CD14-positive monocyte (primary cell): ENCODE data around the gene THRB. TPM values are rescaled to one million over a fixed set of nuclear protein-coding genes. Genes with fewer than 3 reads are reported as not detected.

Source experiments
- DNase-seq, 3 donors: peaks; one replicate each; pipeline ENCODE4 v3.0.0-alpha.2; 2011 to 2022
- H2AFZ ChIP-seq: 2 replicates; pipeline ENCODE4 v1.6.0; 2012; ENCODE audit warnings: mild to moderate bottlenecking, low read depth, low read length, inconsistent platforms; ENCODE audit not compliant: insufficient read depth, poor library complexity, severe bottlenecking
- H3K27ac ChIP-seq, 2 donors: 1 replicate in 1 of 2; 2 replicates in 1 of 2; pipeline ENCODE4 v1.5.1; 2012 to 2013; ENCODE audit warnings: low read length in 2 of 2, control low read depth in 1 of 2, inconsistent platforms in 1 of 2, low read depth in 1 of 2, mild to moderate bottlenecking in 1 of 2
- H3K27me3 ChIP-seq, 2 donors: one replicate each; pipeline versions ENCODE4 v1.6.0 to v1.6.1; 2011 to 2013; ENCODE audit warnings: low read length in 2 of 2; ENCODE audit not compliant: control insufficient read depth in 2 of 2, insufficient read depth in 2 of 2
- H3K36me3 ChIP-seq, 2 donors: replicated peaks in 1 of 2; 1 replicate in 1 of 2; 2 replicates in 1 of 2; pipeline versions ENCODE4 v1.5.1 to v1.6.1; 2012 to 2013; ENCODE audit warnings: low read length in 2 of 2, control low read depth in 1 of 2, inconsistent platforms in 1 of 2, mild to moderate bottlenecking in 1 of 2; ENCODE audit not compliant: insufficient read depth in 2 of 2, control insufficient read depth in 1 of 2
- H3K4me1 ChIP-seq, 2 donors: 1 replicate in 1 of 2; 2 replicates in 1 of 2; pipeline versions ENCODE4 v1.5.1 to v1.6.1; 2012 to 2013; ENCODE audit warnings: low read length in 2 of 2, control low read depth in 1 of 2, inconsistent platforms in 1 of 2, mild to moderate bottlenecking in 1 of 2, moderate library complexity in 1 of 2; ENCODE audit not compliant: insufficient read depth in 2 of 2, control insufficient read depth in 1 of 2
- H3K4me2 ChIP-seq: replicated peaks from 2 replicates; pipeline ENCODE3; 2012; ENCODE audit warnings: low read length, moderate library complexity, mild to moderate bottlenecking; ENCODE audit not compliant: poor library complexity, severe bottlenecking; ENCODE audit errors: extremely low read depth
- H3K4me3 ChIP-seq, 3 experiments: fragments of 200-600 bp in 1 of 3; sonication (generic) in 1 of 3; replicated peaks in 1 of 3; 1 replicate in 2 of 3; 2 replicates in 1 of 3; pipeline ENCODE4 v1.5.1; 2011 to 2013; ENCODE audit warnings: low read length in 3 of 3, mild to moderate bottlenecking in 3 of 3, control low read depth in 2 of 3, low read depth in 2 of 3, inconsistent platforms in 1 of 3, moderate library complexity in 1 of 3
- H3K79me2 ChIP-seq: 2 replicates; pipeline ENCODE4 v1.6.0; 2012; ENCODE audit warnings: mild to moderate bottlenecking, control low read depth, inconsistent platforms, low read length, moderate library complexity; ENCODE audit not compliant: insufficient read depth
- H3K9ac ChIP-seq: 2 replicates; pipeline ENCODE4 v1.6.0; 2017; ENCODE audit warnings: low read length, mild to moderate bottlenecking; ENCODE audit not compliant: insufficient read depth, poor library complexity, severe bottlenecking
- H3K9me3 ChIP-seq, 2 donors: replicated peaks in 1 of 2; 1 replicate in 1 of 2; 2 replicates in 1 of 2; pipeline versions ENCODE4 v1.5.1 to v1.6.1; 2012 to 2013; ENCODE audit warnings: low read length in 2 of 2, control low read depth in 1 of 2; ENCODE audit not compliant: control insufficient read depth in 1 of 2, insufficient read depth in 1 of 2
- H4K20me1 ChIP-seq: 2 replicates; pipeline ENCODE4 v1.6.0; 2012; ENCODE audit warnings: mild to moderate bottlenecking, low read length, control low read depth, moderate library complexity; ENCODE audit not compliant: insufficient read depth
- H3K27ac Mint-ChIP-seq, 7 donors: one replicate each; pipeline ENCODE4 v1.8.0; 2020; ENCODE audit warnings: mild to moderate bottlenecking in 7 of 7, mixed read lengths in 7 of 7, moderate library complexity in 6 of 7, inconsistent platforms in 2 of 7
- H3K27me3 Mint-ChIP-seq, 3 donors: one replicate each; pipeline ENCODE4 v1.8.0; 2021 to 2022; ENCODE audit warnings: low read depth in 3 of 3, mild to moderate bottlenecking in 3 of 3, mixed read lengths in 3 of 3, moderate library complexity in 3 of 3, inconsistent platforms in 1 of 3
- H3K36me3 Mint-ChIP-seq, 2 donors: one replicate each; pipeline ENCODE4 v1.8.0; 2020; ENCODE audit warnings: mixed read lengths in 2 of 2, inconsistent platforms in 1 of 2, mild to moderate bottlenecking in 1 of 2
- H3K4me1 Mint-ChIP-seq: one replicate; pipeline ENCODE4 v1.8.0; 2020; ENCODE audit warnings: mild to moderate bottlenecking, mixed read lengths
- H3K4me3 Mint-ChIP-seq, 2 donors: one replicate each; pipeline ENCODE4 v1.8.0; 2020; ENCODE audit warnings: mild to moderate bottlenecking in 2 of 2, mixed read lengths in 2 of 2, moderate library complexity in 1 of 2
- H3K9me3 Mint-ChIP-seq, 7 donors: one replicate each; pipeline ENCODE4 v1.8.0; 2020 to 2022; ENCODE audit warnings: mixed read lengths in 7 of 7, mild to moderate bottlenecking in 6 of 7, moderate library complexity in 6 of 7, inconsistent platforms in 2 of 7
- CTCF ChIP-seq: fragments of 200-600 bp; IDR thresholded peaks from one replicate; pipeline ENCODE4 v1.8.0; 2022; ENCODE audit warnings: antibody characterized with exemption, mild to moderate bottlenecking
- WGBS: methylation state at CpG from one replicate; pipeline ENCODE4 v1.1.5; 2013; ENCODE audit warnings: missing lambda C conversion rate; ENCODE audit not compliant: insufficient coverage; 5-methylcytosine and 5-hydroxymethylcytosine counted together
- intact Hi-C, 2 donors: fragments of 100-400 bp; cut with micrococcal nuclease; formaldehyde crosslinking; loops; one replicate each; pipeline versions ENCODE4 v1.15.0 to v1.15.1; 2023
- polyA plus RNA-seq, 3 donors: library from polyadenylated mRNA; depleted of rRNA in 1 of 3; unstranded in 2 of 3; stranded (reverse) in 1 of 3; fragments of 300-500 nt in 2 of 3; fragments of >200 nt in 1 of 3; fragmentation: Illumina TruSeq in 2 of 3; gene quantifications; 1 replicate in 2 of 3; 2 replicates in 1 of 3; pipeline ENCODE4 v1.2.3, GENCODE V29; 2012 to 2021

THRB gene
- polyA plus RNA-seq, 3 donors, result 0.05 TPM; not detected in 2

GRCh38 chr3:24299806-24300626, 194.6 kb downstream of the THRB start:
- no peak for DNase-seq
- Mint-ChIP-seq H3K9me3 (peaks cover 0 to 2% (median 0%) of the 10 kb centered on the region in 7 donors), H3K36me3 (no peaks in the 10 kb centered on the region), H3K4me3 (no peak overlapping the region), H3K4me1 (no peaks in the 10 kb centered on the region), H3K27ac (no peak overlapping the region), H3K27me3 (peaks cover 0 to 1% (median 0%) of the 10 kb centered on the region in 3 donors)
- Histone ChIP-seq H4K20me1 (no peaks in the 10 kb centered on the region), H3K9ac (no peak overlapping the region), H3K27me3 (no peaks in the 10 kb centered on the region), H3K4me1 (no peaks in the 10 kb centered on the region), H3K9me3 (no peaks in the 10 kb centered on the region), H2AFZ (no peak overlapping the region), H3K4me2 (no peak overlapping the region), H3K79me2 (no peaks in the 10 kb centered on the region), H3K4me3 (no peak overlapping the region), H3K27ac (no peak overlapping the region), H3K36me3 (no peaks in the 10 kb centered on the region)
- no peak for TF ChIP-seq CTCF
- intact Hi-C loops, result no loop called here
- 73% methylated on average over 6 of the region's 6 CpGs for WGBS

DNA sequence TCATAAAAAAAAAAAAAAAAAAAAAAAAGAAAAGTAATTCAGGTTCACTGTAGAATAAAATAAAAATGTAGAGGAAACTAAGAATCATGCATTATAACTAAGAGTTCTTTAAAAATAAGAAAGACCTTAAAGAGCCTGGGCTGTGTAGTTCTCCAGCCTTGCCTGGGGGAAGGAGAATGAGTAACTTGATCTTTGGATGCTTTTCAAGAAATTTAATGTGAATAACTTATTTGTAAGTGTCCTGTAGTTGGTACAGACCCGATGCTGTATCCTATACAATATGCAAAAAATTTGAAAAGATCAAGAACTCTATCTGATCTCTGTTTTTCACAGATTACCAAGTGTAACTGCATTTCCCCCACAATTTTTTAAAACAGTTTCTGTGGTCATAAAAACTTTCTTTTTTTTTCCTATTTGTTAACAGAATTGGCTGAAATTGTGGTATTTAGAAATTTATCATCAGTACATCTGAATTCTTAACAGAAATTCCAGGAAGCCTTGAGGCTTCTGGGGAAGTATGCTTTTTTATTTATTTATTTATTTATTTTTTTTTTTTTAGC, 195.3 kb downstream of the THRB start:
- intact Hi-C loops, result no loop called here
- TF ChIP-seq CTCF, result no peak

More for the DNA sequence above, 195.3 kb downstream of the THRB start:
- Mint-ChIP-seq H3K9me3 (peaks cover 0 to 2% (median 0%) of the 10 kb centered on the region in 7 donors), H3K27me3 (peaks cover 0 to 1% (median 0%) of the 10 kb centered on the region in 3 donors), H3K4me3 (no peak overlapping the region), H3K36me3 (no peaks in the 10 kb centered on the region), H3K4me1 (no peaks in the 10 kb centered on the region), H3K27ac (no peak overlapping the region)
- H3K4me3 ChIP-seq, result no peak overlapping the region
- DNase-seq, result no peak
- no CpG with 5 or more reads among the region's 1 CpG for WGBS
- H2AFZ ChIP-seq, result no peak overlapping the region
- H3K9ac ChIP-seq, result no peak overlapping the region
- no peaks in the 10 kb centered on the region for H3K36me3 ChIP-seq
- no peaks in the 10 kb centered on the region for H4K20me1 ChIP-seq
- H3K27me3 ChIP-seq, result no peaks in the 10 kb centered on the region
- H3K79me2 ChIP-seq, result no peaks in the 10 kb centered on the region
- H3K27ac ChIP-seq, result no peak overlapping the region
- H3K4me2 ChIP-seq, result no peak overlapping the region
- no peaks in the 10 kb centered on the region for H3K9me3 ChIP-seq
- no peaks in the 10 kb centered on the region for H3K4me1 ChIP-seq
